Right ventricle myocardium superior (tissue), 1 donor: ENCODE measurements around the gene RPLP1. TPM values are rescaled to one million over a fixed set of nuclear protein-coding genes. Genes with fewer than 3 reads are reported as not detected.

Source experiments
- ATAC-seq: fragments of 200-7000 bp; cut with Tn5 transposase; one replicate; pipeline ENCODE4 v1.9.1; 2020; ENCODE audit warnings: mild to moderate bottlenecking; ENCODE audit not compliant: poor library complexity
- DNase-seq: peaks from one replicate; pipeline ENCODE4 v3.0.0-alpha.2; 2020
- intact Hi-C: fragments of 100-400 bp; cut with DNase I; formaldehyde crosslinking; loops from one replicate; pipeline ENCODE4 v1.11.2; 2022
- total RNA-seq: library from RNA; stranded (reverse); fragmentation: NEBNext Ultra II Directional; extraction: Animal tissue kit (Norgen Biotek cat#: 25700); gene quantifications from one replicate; pipeline ENCODE4 v1.2.1, GENCODE V29; 2021
- donor health status: DM: no; HTN: yes; CAD: no; lungs with severe emphysema.

The RPLP1 gene
- total RNA-seq, 1 donor from 2014 or later: 1,108 TPM

DNA sequence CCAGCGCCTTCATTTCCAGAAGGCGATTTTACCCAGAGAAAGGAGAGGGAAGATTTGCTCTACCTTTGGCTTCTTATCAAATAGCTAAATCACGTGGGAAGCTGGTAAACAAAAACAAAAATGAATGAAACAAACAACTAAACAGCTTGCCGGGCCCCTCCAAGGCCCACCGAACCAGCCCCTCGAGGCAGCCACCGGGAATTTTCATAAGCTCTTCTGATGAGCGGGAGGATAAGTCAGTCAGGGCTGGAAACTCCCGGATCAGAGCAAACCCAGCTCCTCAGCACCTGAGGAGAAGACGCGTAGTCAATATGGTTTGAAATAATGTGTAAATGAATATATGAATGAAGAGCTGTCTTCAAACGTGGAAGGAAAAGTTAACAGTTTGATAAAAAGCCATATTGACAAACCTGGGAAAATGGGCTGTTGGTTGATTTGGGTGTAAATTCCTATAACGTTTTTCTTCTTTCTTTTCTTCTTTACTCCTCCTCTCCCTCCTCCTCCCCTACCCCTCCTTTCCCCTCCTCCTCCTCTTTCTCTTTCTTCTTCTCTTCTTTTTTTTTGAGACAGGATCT, 10.7 kb downstream of the RPLP1 start:
- intact Hi-C loops: no loop called here
- ATAC-seq: no peak

DNA sequence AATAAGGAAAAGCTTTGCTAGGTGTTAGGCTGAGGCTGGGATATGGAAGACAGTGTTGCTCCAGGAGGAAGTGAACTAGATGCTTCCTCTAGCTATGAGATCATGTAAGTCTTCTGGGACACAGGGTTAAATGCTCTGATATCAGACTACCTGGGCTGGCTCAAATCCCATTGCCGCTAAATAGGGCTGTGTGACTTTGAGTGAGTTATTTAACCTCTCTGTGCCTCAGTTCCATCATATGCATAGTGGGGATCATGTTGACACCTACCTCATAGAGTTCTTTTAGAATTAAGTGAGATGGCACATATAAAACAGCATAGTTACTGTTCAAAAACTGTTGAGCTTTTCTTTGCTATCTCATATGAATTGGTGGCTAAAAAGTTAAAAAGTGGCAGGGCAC, 12.6 kb downstream of the RPLP1 start:
- no peak for DNase-seq
- intact Hi-C loops: no loop called here
- no peak for ATAC-seq

More for the DNA sequence above, 10.7 kb downstream of the RPLP1 start:
- DNase-seq: no peak

GRCh38 chr15:69466733-69467132, 14.1 kb downstream of the RPLP1 start:
- DNase-seq (no peak), ATAC-seq (no peak)
- intact Hi-C loops: no loop called here

GRCh38 chr15:69467636-69468035, 15.0 kb downstream of the RPLP1 start:
- DNase-seq: no peak
- intact Hi-C loops: no loop called here

DNA sequence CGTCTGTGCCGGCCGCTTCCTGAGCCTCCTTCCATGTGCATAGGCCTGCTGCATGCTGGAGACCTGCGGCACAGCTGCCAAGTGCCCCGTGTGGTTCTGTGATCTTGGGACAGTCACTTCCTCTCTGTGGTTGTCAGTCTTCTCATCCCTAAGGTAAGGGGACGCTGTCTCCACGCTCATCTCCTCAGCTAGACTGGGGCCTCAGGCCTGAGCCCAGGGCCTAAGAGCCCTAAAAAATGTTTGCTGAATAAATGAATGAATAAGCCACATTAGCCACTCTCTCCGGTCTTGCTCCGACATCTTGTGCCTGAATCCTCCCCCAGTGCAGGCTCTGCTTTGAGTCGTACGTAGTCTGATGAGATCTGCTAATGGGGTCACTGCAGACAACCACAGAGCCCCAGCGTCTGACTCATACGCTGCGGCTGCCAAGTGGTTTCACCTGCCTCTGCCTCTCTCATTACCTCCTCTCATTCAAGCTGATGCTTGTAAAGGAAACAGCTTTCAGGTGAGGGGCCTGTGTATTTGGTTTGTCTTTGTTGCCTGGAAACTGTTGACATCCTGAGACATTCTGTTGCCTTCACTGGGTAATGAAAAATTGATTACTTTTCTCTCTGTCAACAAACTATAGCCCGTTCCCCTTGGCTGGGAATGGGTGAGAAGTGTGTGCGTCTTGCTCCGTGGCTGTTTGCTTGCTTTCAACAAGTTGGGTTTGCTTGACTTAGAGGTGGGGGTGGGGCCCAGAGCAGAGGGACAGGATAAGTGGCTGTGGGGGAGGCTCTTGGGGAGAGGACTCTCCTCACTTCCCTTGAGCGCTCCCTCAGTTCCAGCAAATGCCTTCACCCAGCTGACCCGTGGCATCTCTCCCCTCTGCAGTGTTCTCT, 15.9 kb downstream of the RPLP1 start:
- ATAC-seq (no peak), DNase-seq (no peak)
- intact Hi-C loops: no loop called here

More at GRCh38 chr15:69467636-69468035, 15.0 kb downstream of the RPLP1 start:
- ATAC-seq: no peak

- no peak for DNase-seq
- ATAC-seq: no peak
- intact Hi-C loops: no loop called here
Observed at GRCh38 chr15:69469467-69470201, 17.0 kb downstream of the RPLP1 start.

DNA sequence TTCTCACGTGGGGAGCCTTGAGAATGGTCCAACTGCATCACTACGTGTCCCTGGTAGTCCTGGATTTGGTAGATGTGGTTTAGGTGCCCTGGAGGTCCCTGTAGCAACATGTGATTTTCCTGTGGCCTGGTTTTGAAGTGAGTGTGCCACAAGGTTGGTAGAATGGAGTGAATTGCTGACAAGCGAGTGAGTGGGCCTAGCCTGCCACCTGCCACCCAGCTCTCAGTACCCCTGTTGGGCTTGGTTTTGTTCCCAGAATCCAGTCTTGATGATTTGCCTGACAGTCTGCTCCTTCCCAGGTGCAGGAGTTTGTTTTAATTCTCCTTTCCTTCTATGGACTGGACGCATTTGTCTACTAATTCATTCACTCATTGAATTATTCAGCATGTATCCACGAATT, 19.4 kb downstream of the RPLP1 start:
- intact Hi-C loops: no loop called here
- DNase-seq: no peak
- no peak for ATAC-seq

GRCh38 chr15:69472562-69472961, 19.9 kb downstream of the RPLP1 start:
- peak; percentile 54 for ATAC-seq
- intact Hi-C loops: no loop called here

GRCh38 chr15:69474291-69474690, 21.7 kb downstream of the RPLP1 start:
- no peak for ATAC-seq
- intact Hi-C loops: no loop called here
- no peak for DNase-seq

More at GRCh38 chr15:69472562-69472961, 19.9 kb downstream of the RPLP1 start:
- DNase-seq: no peak

GRCh38 chr15:69474846-69475455, 22.3 kb downstream of the RPLP1 start:
- ATAC-seq (no peak), DNase-seq (no peak)
- intact Hi-C loops: no loop called here

GRCh38 chr15:69475769-69476358, 23.2 kb downstream of the RPLP1 start:
- DNase-seq (peak; percentile 86), ATAC-seq (peak; percentile 90)
- intact Hi-C loops: no loop called here

GRCh38 chr15:69476704-69477473, 24.3 kb downstream of the RPLP1 start:
- intact Hi-C loops: no loop called here
- ATAC-seq: no peak
- no peak for DNase-seq

DNA sequence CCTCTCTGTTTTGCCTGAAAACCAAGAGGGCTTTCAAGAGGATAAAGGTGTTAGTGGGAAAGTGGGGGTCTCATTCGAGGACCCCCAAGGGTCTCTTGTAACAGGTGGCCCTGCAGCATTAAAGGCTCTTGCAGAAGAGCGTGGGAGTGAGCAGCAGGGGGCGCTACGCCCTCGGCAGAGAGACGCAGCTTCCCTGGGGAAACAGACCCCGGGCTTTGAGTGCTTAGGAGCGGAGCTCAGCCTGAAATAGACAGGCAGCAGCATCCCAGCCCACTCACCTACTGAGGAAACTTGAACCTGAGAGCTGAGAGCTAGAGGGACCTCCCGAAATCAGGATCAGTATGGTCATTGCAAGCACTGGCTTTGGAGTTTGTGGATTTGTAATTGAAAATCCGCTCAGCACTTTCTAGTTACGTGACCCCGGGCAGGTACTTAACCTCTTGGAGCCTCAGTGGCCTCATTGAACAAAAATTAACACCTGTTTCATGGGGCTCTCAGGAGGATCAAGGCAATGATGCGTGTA, 25.7 kb downstream of the RPLP1 start:
- intact Hi-C loops: no loop called here
- peak; percentile 50 for ATAC-seq
- DNase-seq: peak; percentile 66

DNA sequence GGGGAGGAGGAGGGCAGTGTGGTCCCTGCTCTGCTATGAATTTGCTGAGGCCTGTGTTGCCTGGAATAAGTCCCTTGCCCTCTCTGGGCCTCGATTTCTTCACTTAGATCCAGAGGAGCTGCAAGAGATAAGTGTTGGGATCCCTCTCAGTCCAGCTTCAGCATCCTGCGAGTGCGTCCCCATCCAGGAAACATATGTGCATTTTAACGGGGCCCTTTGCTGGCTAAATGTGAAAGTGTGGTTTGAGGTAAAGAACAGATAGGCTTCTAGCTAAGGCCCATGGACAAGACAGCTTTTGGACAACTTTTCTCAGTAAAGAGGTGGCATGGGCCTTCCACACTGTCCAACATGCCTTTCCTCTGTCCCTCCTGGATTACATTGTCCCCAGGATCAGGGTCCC, 26.5 kb downstream of the RPLP1 start:
- DNase-seq (no peak), ATAC-seq (no peak)
- intact Hi-C loops: no loop called here

- ATAC-seq (no peak), DNase-seq (no peak)
- intact Hi-C loops: no loop called here
Observed at GRCh38 chr15:69479971-69480370, 27.4 kb downstream of the RPLP1 start.

- no peak for DNase-seq
- ATAC-seq: no peak
- intact Hi-C loops: no loop called here
Observed at GRCh38 chr15:69480932-69481331, 28.3 kb downstream of the RPLP1 start.

DNA sequence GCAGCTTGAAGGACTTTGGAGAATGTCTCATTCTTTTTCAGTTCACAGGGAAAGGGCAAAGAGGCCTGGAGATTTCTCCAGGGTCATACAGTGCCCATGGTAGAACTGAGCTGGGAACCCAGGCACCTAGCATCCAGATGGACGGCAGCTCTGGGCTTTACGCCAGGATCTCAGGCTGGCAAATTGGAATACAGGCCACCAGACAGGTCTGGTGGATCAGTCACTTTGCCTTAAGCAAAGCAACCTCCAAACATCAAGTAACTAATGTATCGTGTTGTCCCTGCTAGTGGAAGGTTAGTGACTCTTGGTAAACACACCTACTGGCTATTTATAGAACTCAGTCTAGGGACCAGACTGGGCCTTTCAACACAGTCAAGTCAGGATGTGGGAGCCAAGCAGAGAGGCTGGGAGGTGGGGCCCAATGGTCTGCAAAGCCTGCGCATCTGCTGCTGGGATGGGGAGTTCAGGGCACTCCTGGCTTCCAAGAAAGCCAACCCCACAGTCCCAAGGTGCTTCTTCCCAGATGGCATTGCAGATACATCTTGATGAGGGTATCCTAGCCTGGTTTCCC, 30.2 kb downstream of the RPLP1 start:
- no peak for DNase-seq
- peak; percentile 49 for ATAC-seq
- intact Hi-C loops: no loop called here

DNA sequence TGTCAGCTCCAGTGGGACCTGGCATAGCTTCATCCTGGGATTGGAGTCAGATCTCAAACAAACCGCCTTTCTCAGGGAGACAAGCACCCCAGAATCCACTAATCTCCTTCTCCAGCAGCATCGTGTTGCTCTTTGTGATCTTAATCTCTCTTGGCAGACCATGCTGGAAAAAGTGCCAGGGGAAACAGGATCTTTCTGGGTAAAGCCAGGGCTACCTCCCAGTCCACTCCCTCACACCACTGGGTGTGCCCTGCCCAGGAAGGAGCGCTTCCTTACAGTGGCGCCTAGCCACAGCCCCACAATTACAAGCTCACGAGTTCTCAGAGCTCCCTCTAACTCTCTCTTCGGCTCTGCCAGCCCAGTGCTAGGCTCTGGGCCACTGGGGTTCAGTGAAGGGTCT, 32.2 kb downstream of the RPLP1 start:
- ATAC-seq (no peak), DNase-seq (no peak)
- intact Hi-C loops: no loop called here
